ENCODE results near the gene RYR2. TPM values are rescaled to one million over a fixed set of nuclear protein-coding genes. Genes with fewer than 3 reads are reported as not detected.
"Not testable (repeated sequence)": the region's sequence is repeated elsewhere in the genome, so short reads cannot be mapped to it uniquely, and the experiment has no call there.

Gene RYR2
- total RNA-seq, 1 experiment from 2014 or later, result 3.4 TPM

DNA sequence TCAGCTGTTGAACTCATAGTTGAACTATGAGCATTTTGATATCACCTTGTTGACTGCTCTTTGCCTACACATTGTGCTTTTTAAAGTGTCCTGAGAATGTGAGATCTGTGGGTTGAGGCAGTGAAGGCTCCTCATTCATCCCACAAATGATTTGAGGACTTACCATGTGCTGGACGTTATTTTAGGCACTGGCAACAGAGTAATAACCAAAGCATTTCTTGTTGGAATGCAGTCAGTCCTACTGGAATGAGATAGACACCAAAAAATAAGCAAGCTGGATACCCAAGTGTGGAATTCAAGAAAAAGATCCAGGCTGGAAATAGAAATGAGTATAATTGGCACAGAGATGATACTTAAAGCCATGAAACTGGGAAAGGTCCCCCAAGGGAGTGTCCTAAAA is 775.3 kb downstream of the RYR2 start:
- DNase-seq, result no peak
- H3K9me3 Mint-ChIP-seq, result peaks cover 0 to 3% of the 10 kb centered on the region in 2 experiments; a peak in 3 of 5 replicates
- Histone ChIP-seq H3K4me2 (ENCODE audit: insufficient read depth, insufficient read length, low read length) (no peak overlapping the region), H3K56ac (ENCODE audit: insufficient read length, low read depth, low read length) (no peak overlapping the region), H3K23ac (ENCODE audit: insufficient read length, low read depth, low read length) (no peak overlapping the region), H3K14ac (ENCODE audit: insufficient read depth, low read length) (no peak overlapping the region), H2BK20ac (ENCODE audit: low read depth, low read length, poor library complexity, severe bottlenecking) (no peak overlapping the region), H4K8ac (replicated peaks; ENCODE audit: insufficient read length, low read depth, low read length) (no peak overlapping the region), H3K18ac (ENCODE audit: insufficient read length, low read depth, low read length) (no peak overlapping the region), H2AFZ (ENCODE audit: low read length) (no peak overlapping the region), H3K23me2 (ENCODE audit: insufficient read length, low read depth, low read length, poor library complexity, severe bottlenecking) (no peaks in the 10 kb centered on the region), H4K91ac (ENCODE audit: insufficient read length, low read depth, low read length) (no peak overlapping the region), H2BK15ac (ENCODE audit: low read depth, low read length) (no peak overlapping the region), H3K4me1 (ENCODE audit: insufficient read depth, low read length) (no peaks in the 10 kb centered on the region), H3K4ac (ENCODE audit: low read depth, low read length) (no peak overlapping the region), H3K27ac (ENCODE audit: insufficient read length, low read depth, low read length) (no peak overlapping the region), H3T11ph (ENCODE audit: low read length) (no peak overlapping the region), H2AK5ac (ENCODE audit: insufficient read length, low read length) (no peak overlapping the region), H2BK5ac (ENCODE audit: insufficient read length, low read length) (no peak overlapping the region), H3K27me3 (ENCODE audit: insufficient read depth, low read length) (no peaks in the 10 kb centered on the region), H2BK120ac (ENCODE audit: low read depth, low read length, poor library complexity, severe bottlenecking) (no peak overlapping the region), H3K79me2 (ENCODE audit: insufficient read depth, low read length) (no peaks in the 10 kb centered on the region), H3K9ac (ENCODE audit: extremely low read depth, insufficient read length, low read length) (no peak overlapping the region), H4K5ac (ENCODE audit: insufficient read length, low read depth, low read length) (no peak overlapping the region), H3K79me1 (ENCODE audit: insufficient read depth, low read depth, low read length, poor library complexity, severe bottlenecking) (no peaks in the 10 kb centered on the region), H4K20me1 (ENCODE audit: control insufficient read depth, insufficient read depth, insufficient read length) (no peaks in the 10 kb centered on the region), H2BK12ac (ENCODE audit: insufficient read length, low read depth, low read length) (no peak overlapping the region), H3K9me3 (ENCODE audit: control insufficient read depth, low read depth, low read length) (no peaks in the 10 kb centered on the region)
- WGBS (ENCODE audit: extremely low coverage, insufficient read length, low lambda C conversion rate), result no CpG with 5 or more reads among the region's 1 CpG
- peaks cover 3 to 14% (median 12%) of the 10 kb centered on the region in 3 experiments; a peak in 5 of 7 replicates for H3K36me3 Mint-ChIP-seq (ENCODE audit: insufficient read depth in 1 of 3, low read depth in 3 of 3)
- H3K27me3 Mint-ChIP-seq (ENCODE audit: low read depth), result no peaks in the 10 kb centered on the region
- no peak overlapping the region for H3K27ac Mint-ChIP-seq
- H3K4me3 Mint-ChIP-seq, result no peak overlapping the region
- TF ChIP-seq, protein P1, sequence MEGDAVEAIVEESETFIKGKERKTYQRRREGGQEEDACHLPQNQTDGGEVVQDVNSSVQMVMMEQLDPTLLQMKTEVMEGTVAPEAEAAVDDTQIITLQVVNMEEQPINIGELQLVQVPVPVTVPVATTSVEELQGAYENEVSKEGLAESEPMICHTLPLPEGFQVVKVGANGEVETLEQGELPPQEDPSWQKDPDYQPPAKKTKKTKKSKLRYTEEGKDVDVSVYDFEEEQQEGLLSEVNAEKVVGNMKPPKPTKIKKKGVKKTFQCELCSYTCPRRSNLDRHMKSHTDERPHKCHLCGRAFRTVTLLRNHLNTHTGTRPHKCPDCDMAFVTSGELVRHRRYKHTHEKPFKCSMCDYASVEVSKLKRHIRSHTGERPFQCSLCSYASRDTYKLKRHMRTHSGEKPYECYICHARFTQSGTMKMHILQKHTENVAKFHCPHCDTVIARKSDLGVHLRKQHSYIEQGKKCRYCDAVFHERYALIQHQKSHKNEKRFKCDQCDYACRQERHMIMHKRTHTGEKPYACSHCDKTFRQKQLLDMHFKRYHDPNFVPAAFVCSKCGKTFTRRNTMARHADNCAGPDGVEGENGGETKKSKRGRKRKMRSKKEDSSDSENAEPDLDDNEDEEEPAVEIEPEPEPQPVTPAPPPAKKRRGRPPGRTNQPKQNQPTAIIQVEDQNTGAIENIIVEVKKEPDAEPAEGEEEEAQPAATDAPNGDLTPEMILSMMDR (conservative IDR thresholded peaks at IDR 0.05), result no peak
- peaks cover 10 to 11% of the 10 kb centered on the region in 2 experiments; a peak in 3 of 4 replicates for H3K4me1 Mint-ChIP-seq

DNA sequence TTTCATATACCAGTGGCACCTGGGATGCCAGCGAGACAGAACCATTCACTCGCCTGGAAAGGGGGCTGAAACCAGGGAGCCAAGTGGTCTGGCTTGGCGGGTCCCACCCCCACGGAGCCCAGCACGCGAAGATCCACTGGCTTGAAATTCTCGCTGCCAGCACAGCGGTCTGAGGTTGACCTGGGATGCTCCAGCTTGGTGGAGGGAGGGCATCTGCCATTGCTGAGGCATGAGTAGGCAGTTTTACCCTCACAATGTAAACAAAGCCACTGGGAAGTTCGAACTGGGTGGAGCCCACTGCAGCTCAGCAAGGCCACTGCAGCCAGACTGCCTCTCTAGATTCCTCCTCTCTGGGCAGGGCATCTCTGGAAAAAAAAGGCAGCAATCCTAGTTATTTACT is 778.6 kb downstream of the RYR2 start:
- H3K4me1 ChIP-seq (ENCODE audit: insufficient read depth, low read length); H3K4me3 Mint-ChIP-seq; H3K9me3 ChIP-seq (ENCODE audit: control insufficient read depth, low read depth, low read length); H3K9me3 Mint-ChIP-seq; H2AFZ ChIP-seq (ENCODE audit: low read length); H3K9ac ChIP-seq (ENCODE audit: extremely low read depth, insufficient read length, low read length); H2BK12ac ChIP-seq (ENCODE audit: insufficient read length, low read depth, low read length); H3K4me2 ChIP-seq (ENCODE audit: insufficient read depth, insufficient read length, low read length); DNase-seq; H3K27me3 Mint-ChIP-seq (ENCODE audit: low read depth); H3K27me3 ChIP-seq (ENCODE audit: insufficient read depth, low read length); H2BK20ac ChIP-seq (ENCODE audit: low read depth, low read length, poor library complexity, severe bottlenecking); H3K18ac ChIP-seq (ENCODE audit: insufficient read length, low read depth, low read length); H3K79me1 ChIP-seq (ENCODE audit: insufficient read depth, low read depth, low read length, poor library complexity, severe bottlenecking); H3K27ac Mint-ChIP-seq; H2BK120ac ChIP-seq (ENCODE audit: low read depth, low read length, poor library complexity, severe bottlenecking); H2AK5ac ChIP-seq (ENCODE audit: insufficient read length, low read length); H3K23me2 ChIP-seq (ENCODE audit: insufficient read length, low read depth, low read length, poor library complexity, severe bottlenecking); H2BK5ac ChIP-seq (ENCODE audit: insufficient read length, low read length); H2BK15ac ChIP-seq (ENCODE audit: low read depth, low read length); H3K56ac ChIP-seq (ENCODE audit: insufficient read length, low read depth, low read length); H3K4ac ChIP-seq (ENCODE audit: low read depth, low read length); H4K8ac ChIP-seq (replicated peaks; ENCODE audit: insufficient read length, low read depth, low read length); H4K91ac ChIP-seq (ENCODE audit: insufficient read length, low read depth, low read length); H3K4me1 Mint-ChIP-seq; H4K20me1 ChIP-seq (ENCODE audit: control insufficient read depth, insufficient read depth, insufficient read length); H3T11ph ChIP-seq (ENCODE audit: low read length); H3K14ac ChIP-seq (ENCODE audit: insufficient read depth, low read length); H3K79me2 ChIP-seq (ENCODE audit: insufficient read depth, low read length); H3K23ac ChIP-seq (ENCODE audit: insufficient read length, low read depth, low read length); H3K27ac ChIP-seq (ENCODE audit: insufficient read length, low read depth, low read length); H4K5ac ChIP-seq (ENCODE audit: insufficient read length, low read depth, low read length): not testable (repeated sequence)
- peaks cover 3 to 18% (median 12%) of the 10 kb centered on the region in 3 experiments; a peak in 6 of 7 replicates for H3K36me3 Mint-ChIP-seq (ENCODE audit: insufficient read depth in 1 of 3, low read depth in 3 of 3)
- no CpG with 5 or more reads among the region's 9 CpGs for WGBS (ENCODE audit: extremely low coverage, insufficient read length, low lambda C conversion rate)
